LNCaP clone FGC (cell line): Measurements from ENCODE around the gene RBPJ.

ENCODE experiments used
- DNase-seq: peaks from one replicate; pipeline ENCODE4 v3.0.0-alpha.2; 2011; ENCODE audit warnings: low read depth
- H3K4me3 ChIP-seq: 2 replicates; pipeline ENCODE4 v1.5.1; 2011; ENCODE audit warnings: mild to moderate bottlenecking, low read depth, low read length, control low read depth
- CTCF ChIP-seq: IDR thresholded peaks from 2 replicates; pipeline ENCODE4 v1.5.1; 2012; ENCODE audit warnings: mild to moderate bottlenecking; ENCODE audit not compliant: control insufficient read depth, insufficient read depth; ENCODE audit errors: extremely low read depth

The RBPJ gene

GRCh38 chr4:26360864-26361263 lies 40.0 kb downstream of the RBPJ start:
- H3K4me3 ChIP-seq = no peak overlapping the region
- no peak for DNase-seq
- TF ChIP-seq CTCF = no peak

GRCh38 chr4:26361297-26361696 lies 40.5 kb downstream of the RBPJ start:
- H3K4me3 ChIP-seq = no peak overlapping the region
- DNase-seq = no peak
- TF ChIP-seq CTCF = no peak

- H3K4me3 ChIP-seq = no peak overlapping the region
- no peak for TF ChIP-seq CTCF
- no peak for DNase-seq
These were observed 42.1 kb downstream of the RBPJ start for GRCh38 chr4:26362745-26363439.

- DNase-seq = no peak
- TF ChIP-seq CTCF = no peak
- H3K4me3 ChIP-seq = no peak overlapping the region
These were observed 44.8 kb downstream of the RBPJ start for GRCh38 chr4:26365537-26366150.

GRCh38 chr4:26367811-26368210 lies 47.0 kb downstream of the RBPJ start:
- DNase-seq = no peak
- no peak overlapping the region for H3K4me3 ChIP-seq
- no peak for TF ChIP-seq CTCF

- no peak for TF ChIP-seq CTCF
- no peak overlapping the region for H3K4me3 ChIP-seq
- DNase-seq = no peak
These were observed 47.9 kb downstream of the RBPJ start for GRCh38 chr4:26368685-26369084.

- no peak for DNase-seq
- no peak overlapping the region for H3K4me3 ChIP-seq
- no peak for TF ChIP-seq CTCF
These were observed 48.3 kb downstream of the RBPJ start for GRCh38 chr4:26369132-26369531.
